H1 (cell line): ENCODE data around the gene BTAF1. TPM values are rescaled to one million over a fixed set of nuclear protein-coding genes. Genes with fewer than 3 reads are reported as not detected.

Experiments
- CTCF ChIA-PET: fragments of 300-600 bp; sonication (Branson Sonifier 250); formaldehyde crosslinking; loops from one replicate; lab custom pipeline; 2021; ENCODE audit not compliant: partially characterized antibody; lab: Charles Lee
- POLR2A ChIA-PET: fragments of 300-600 bp; sonication (Branson Sonifier 250); formaldehyde crosslinking; loops from one replicate; lab custom pipeline; 2021; ENCODE audit warnings: inconsistent platforms; ENCODE audit not compliant: partially characterized antibody; lab: Charles Lee
- DNase-seq, 2 experiments: peaks; one replicate each; pipeline versions ENCODE4 v3.0.0 to v3.0.0-alpha.2; 2010 to 2022; ENCODE audit warnings: low spot score in 2 of 2, low read depth in 1 of 2, mixed read lengths in 1 of 2
- FAIRE-seq: peaks from 2 replicates; lab custom pipeline; 2011; peaks lifted over from hg19 to GRCh38; lab: Jason Lieb, UNC
- H2AFZ ChIP-seq: 2 replicates; pipeline ENCODE4 v1.8.1; 2012; ENCODE audit warnings: low read length, inconsistent platforms
- H2AK5ac ChIP-seq: 2 replicates; pipeline ENCODE4 v1.6.1; 2013; ENCODE audit warnings: low read depth, low read length
- H2BK120ac ChIP-seq: replicated peaks from 2 replicates; pipeline ENCODE3; 2013; ENCODE audit warnings: low read depth, low read length, inconsistent platforms
- H2BK12ac ChIP-seq: 2 replicates; pipeline ENCODE4 v1.6.1; 2013; ENCODE audit warnings: low read depth, low read length
- H2BK15ac ChIP-seq: 2 replicates; pipeline ENCODE4 v1.6.1; 2013; ENCODE audit warnings: low read length
- H2BK20ac ChIP-seq: 2 replicates; pipeline ENCODE4 v1.6.1; 2013; ENCODE audit warnings: low read length
- H2BK5ac ChIP-seq: 2 replicates; pipeline ENCODE4 v1.6.1; 2013; ENCODE audit warnings: low read depth, low read length
- H3K14ac ChIP-seq: 2 replicates; pipeline ENCODE4 v1.6.1; 2013; ENCODE audit warnings: inconsistent platforms; ENCODE audit not compliant: insufficient read length
- H3K18ac ChIP-seq: 2 replicates; pipeline ENCODE4 v1.6.1; 2013; ENCODE audit warnings: low read length; ENCODE audit errors: extremely low read depth
- H3K23ac ChIP-seq: 2 replicates; pipeline ENCODE4 v1.6.1; 2013; ENCODE audit warnings: inconsistent platforms; ENCODE audit not compliant: insufficient read length
- H3K23me2 ChIP-seq: 2 replicates; pipeline ENCODE4 v1.6.1; 2013; ENCODE audit warnings: low read depth, low read length
- H3K27ac ChIP-seq: 2 replicates; pipeline ENCODE4 v1.6.1; 2011; ENCODE audit warnings: low read depth, low read length, inconsistent platforms
- H3K27me3 ChIP-seq, 4 experiments: replicated peaks in 1 of 4; 1 replicate in 1 of 4; 2 replicates in 3 of 4; pipeline versions ENCODE4 v1.6.1 to v1.8.1; 2011 to 2013; ENCODE audit warnings: low read length in 3 of 4, mild to moderate bottlenecking in 3 of 4, inconsistent platforms in 2 of 4, mixed read lengths in 2 of 4, moderate library complexity in 1 of 4; ENCODE audit not compliant: control insufficient read depth in 3 of 4, insufficient read depth in 3 of 4; ENCODE audit errors: extremely low read depth in 1 of 4
- H3K36me3 ChIP-seq, 4 experiments: 2 replicates each; pipeline versions ENCODE4 v1.6.1 to v1.8.1; 2011 to 2013; ENCODE audit warnings: mild to moderate bottlenecking in 4 of 4, low read length in 3 of 4, moderate library complexity in 2 of 4, control low read depth in 1 of 4, inconsistent platforms in 1 of 4; ENCODE audit not compliant: insufficient read depth in 4 of 4, control insufficient read depth in 2 of 4
- H3K4ac ChIP-seq: replicated peaks from 2 replicates; pipeline ENCODE3; 2013; ENCODE audit warnings: low read length, low read depth, mixed read lengths, inconsistent platforms; ENCODE audit not compliant: insufficient read length
- H3K4me1 ChIP-seq, 4 experiments: replicated peaks in 1 of 4; 1 replicate in 1 of 4; 2 replicates in 3 of 4; pipeline versions ENCODE4 v1.6.1 to v1.8.1; 2011 to 2013; ENCODE audit warnings: low read length in 3 of 4, inconsistent platforms in 2 of 4, mixed read lengths in 1 of 4; ENCODE audit not compliant: insufficient read depth in 4 of 4, control insufficient read depth in 3 of 4
- H3K4me2 ChIP-seq, 2 experiments: 2 replicates each; pipeline versions ENCODE4 v1.6.1 to v1.8.1; 2011 to 2013; ENCODE audit warnings: low read depth in 2 of 2, low read length in 2 of 2, control low read depth in 1 of 2, inconsistent platforms in 1 of 2, mild to moderate bottlenecking in 1 of 2; ENCODE audit not compliant: insufficient read depth in 1 of 2
- H3K4me3 ChIP-seq, 4 experiments: fragments of 200-600, 300-600 bp in 1 of 4; sonication (generic), shearing (Covaris generic), sonication (Bioruptor Twin) in 1 of 4; 2 replicates each; pipeline versions ENCODE4 v1.5.1 to v1.8.1; 2011 to 2016; ENCODE audit warnings: low read length in 4 of 4, low read depth in 3 of 4, control low read depth in 2 of 4, inconsistent platforms in 2 of 4, mild to moderate bottlenecking in 2 of 4, mixed read lengths in 1 of 4, moderate library complexity in 1 of 4; ENCODE audit not compliant: insufficient read depth in 2 of 4; ENCODE audit errors: extremely low read depth in 1 of 4
- H3K56ac ChIP-seq: replicated peaks from 2 replicates; pipeline ENCODE3; 2013; ENCODE audit warnings: low read depth, mild to moderate bottlenecking, mixed read lengths, low read length, inconsistent platforms; ENCODE audit not compliant: insufficient read length
- H3K79me1 ChIP-seq: 2 replicates; pipeline ENCODE4 v1.6.1; 2013; ENCODE audit warnings: low read depth, low read length, control low read depth
- H3K79me2 ChIP-seq, 2 experiments: 2 replicates each; pipeline versions ENCODE4 v1.6.1 to v1.8.1; 2012 to 2013; ENCODE audit warnings: low read length in 2 of 2, mild to moderate bottlenecking in 2 of 2, inconsistent platforms in 1 of 2; ENCODE audit not compliant: insufficient read depth in 2 of 2, control insufficient read depth in 1 of 2
- H3K9ac ChIP-seq, 4 experiments: replicated peaks in 1 of 4; 1 replicate in 1 of 4; 2 replicates in 3 of 4; pipeline versions ENCODE4 v1.6.1 to v1.8.1; 2011 to 2013; ENCODE audit warnings: low read depth in 3 of 4, low read length in 3 of 4, control low read depth in 2 of 4, mild to moderate bottlenecking in 2 of 4, moderate library complexity in 2 of 4, inconsistent platforms in 1 of 4; ENCODE audit errors: extremely low read depth in 1 of 4
- H3K9me3 ChIP-seq, 2 experiments: 2 replicates each; pipeline versions ENCODE4 v1.6.1 to v1.8.1; 2012 to 2013; ENCODE audit warnings: mild to moderate bottlenecking in 2 of 2, moderate library complexity in 2 of 2, control low read depth in 1 of 2, inconsistent platforms in 1 of 2, low read depth in 1 of 2, low read length in 1 of 2, mixed read lengths in 1 of 2; ENCODE audit not compliant: insufficient read depth in 2 of 2
- H4K20me1 ChIP-seq, 2 experiments: replicated peaks in 1 of 2; 2 replicates each; pipeline versions ENCODE3 to v1.8.1; 2011 to 2013; ENCODE audit warnings: inconsistent platforms in 2 of 2, low read length in 2 of 2, mild to moderate bottlenecking in 1 of 2; ENCODE audit not compliant: insufficient read depth in 2 of 2, control insufficient read depth in 1 of 2
- H4K5ac ChIP-seq: 2 replicates; pipeline ENCODE4 v1.6.1; 2013; ENCODE audit warnings: low read length, low read depth, mixed read lengths, inconsistent platforms; ENCODE audit not compliant: insufficient read length
- H4K8ac ChIP-seq: 2 replicates; pipeline ENCODE4 v1.8.0; 2013; ENCODE audit warnings: mild to moderate bottlenecking, moderate library complexity, low read length, inconsistent platforms; ENCODE audit not compliant: insufficient read depth; ENCODE audit errors: extremely low read depth
- H4K91ac ChIP-seq: replicated peaks from 2 replicates; pipeline ENCODE3; 2013; ENCODE audit warnings: low read length, mixed read lengths, inconsistent platforms; ENCODE audit not compliant: insufficient read length
- CREB1 ChIP-seq: IDR thresholded peaks from 2 replicates; pipeline ENCODE4 v1.6.1; 2012; ENCODE audit warnings: inconsistent platforms
- CTBP2 ChIP-seq: IDR thresholded peaks from 2 replicates; pipeline ENCODE4 v1.7.0; 2011; ENCODE audit warnings: borderline replicate concordance, mild to moderate bottlenecking, moderate library complexity, mixed read lengths, low read length; ENCODE audit not compliant: insufficient read depth, insufficient read length
- FOSL1 ChIP-seq: IDR thresholded peaks from 2 replicates; pipeline ENCODE4 v1.6.1; 2011; ENCODE audit warnings: mild to moderate bottlenecking, low read depth, low read length, moderate library complexity; ENCODE audit not compliant: insufficient read depth
- JUND ChIP-seq: IDR thresholded peaks from 2 replicates; pipeline ENCODE4 v1.6.1; 2011; ENCODE audit warnings: mild to moderate bottlenecking, improper control_type of control experiment, low read length
- MAFK ChIP-seq: IDR thresholded peaks from 2 replicates; pipeline ENCODE4 v1.6.1; 2012; ENCODE audit warnings: low read depth, mild to moderate bottlenecking, improper control_type of control experiment, low read length
- NRF1 ChIP-seq: IDR thresholded peaks from 2 replicates; pipeline ENCODE4 v1.6.1; 2011; ENCODE audit warnings: mild to moderate bottlenecking, low read depth, low read length, improper control_type of control experiment
- RAD21 ChIP-seq, 2 experiments: IDR thresholded peaks in 1 of 2; conservative IDR thresholded peaks in 1 of 2; 2 replicates each; pipeline ENCODE4 v1.6.1; 2011; ENCODE audit warnings: low read depth in 2 of 2, low read length in 2 of 2, improper control_type of control experiment in 1 of 2, inconsistent platforms in 1 of 2, mild to moderate bottlenecking in 1 of 2, moderate library complexity in 1 of 2
- SIRT6 ChIP-seq: IDR thresholded peaks from one replicate; pipeline ENCODE4 v1.7.1; 2012; ENCODE audit warnings: low read length, inconsistent platforms
- SIX5 ChIP-seq: IDR thresholded peaks from 2 replicates; pipeline ENCODE4 v1.6.1; 2011; ENCODE audit warnings: mild to moderate bottlenecking, low read depth, low read length
- WGBS, 2 experiments: shearing (Covaris generic) in 1 of 2; methylation state at CpG; one replicate each; pipeline versions ENCODE4 v1.1.6 to v1.1.7; 2013 to 2015; ENCODE audit warnings: low lambda C conversion rate in 2 of 2, mixed read lengths in 2 of 2, inconsistent platforms in 1 of 2, low coverage in 1 of 2, missing lambda C conversion rate in 1 of 2; ENCODE audit not compliant: insufficient replicate concordance in 2 of 2, insufficient coverage in 1 of 2, insufficient read length in 1 of 2; ENCODE audit errors: extremely low coverage in 1 of 2, missing lambda C conversion rate in 1 of 2; 5-methylcytosine and 5-hydroxymethylcytosine counted together
- polyA plus RNA-seq, 7 experiments: library from polyadenylated mRNA; depleted of rRNA in 3 of 7; stranded (reverse) in 5 of 7; unstranded in 2 of 7; fragments of >200 nt in 5 of 7; fragments of 200-250 nt in 2 of 7; gene quantifications; 1 replicate in 5 of 7; 2 replicates in 1 of 7; 4 replicates in 1 of 7; pipeline versions ENCODE4 v1.2.1 to v1.2.3, GENCODE V29; 2011 to 2013; ENCODE audit warnings: missing spikeins in 2 of 7, mixed read lengths in 2 of 7
- total RNA-seq: library from RNA; stranded (reverse); fragmentation: NEBNext Ultra II Directional; extraction: Animal tissue kit (Norgen Biotek cat#: 25700); gene quantifications from 2 replicates; pipeline ENCODE4 v1.2.1, GENCODE V29; 2021

The BTAF1 gene
- total and polyA plus RNA-seq, 2 of the 8 experiments (the other 6 are each of a cell fraction or from before 2014, with no cell fraction given): 24.5 to 39.1 TPM

DNA sequence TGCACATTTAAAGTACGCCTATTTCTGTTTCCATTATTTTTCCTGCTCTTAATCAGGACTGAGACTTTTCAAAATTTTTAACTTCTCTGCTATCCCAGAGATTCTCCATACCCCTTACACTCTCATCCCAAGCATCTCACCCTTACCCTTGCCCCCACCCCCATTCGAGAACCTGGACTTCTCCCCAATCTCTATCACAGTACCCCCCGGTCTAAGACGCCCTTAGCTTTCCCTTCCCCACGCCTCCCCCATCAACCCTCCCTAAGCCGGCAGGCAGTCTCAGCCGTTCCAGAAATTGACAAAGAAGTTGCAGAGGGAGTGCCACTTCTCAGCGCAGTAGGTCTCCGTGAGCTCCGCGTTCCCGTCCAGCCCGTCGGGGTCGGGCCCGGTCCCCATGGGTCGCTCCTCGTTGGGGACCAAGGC is 15.6 kb upstream of the BTAF1 start:
- Histone ChIP-seq H3K23me2 (peaks cover 15% of the 10 kb centered on the region), H4K8ac (peak overlapping the region; percentile 86), H3K56ac (peak overlapping the region; percentile 82), H3K4me2 (peak overlapping the region; percentile 62 to 78), H3K79me1 (peaks cover 5% of the 10 kb centered on the region; the same call in 1 of the 2 replicates), H2BK120ac (no peak overlapping the region), H3K14ac (no peak overlapping the region), H2BK5ac (no peak overlapping the region), H4K91ac (peak overlapping the region; percentile 96), H3K9ac (peak overlapping the region; percentile 49 to 73 (median 66)), H2BK15ac (no peak overlapping the region; the same call in 1 of the 2 replicates), H2AK5ac (no peak overlapping the region), H3K23ac (no peak overlapping the region), H3K27ac (no peak overlapping the region), H3K4me3 (peak overlapping the region; percentile 69 to 88 (median 80)), H3K36me3 (peaks cover 2 to 29% (median 10%) of the 10 kb centered on the region in 4 experiments; a peak in 5 of 8 replicates), H3K4ac (peak overlapping the region; percentile 78), H3K9me3 (no peaks in the 10 kb centered on the region), H2AFZ (no peak overlapping the region), H3K18ac (peak overlapping the region; percentile 95), H2BK12ac (no peak overlapping the region), H3K79me2 (peaks cover 10 to 36% of the 10 kb centered on the region in 2 experiments), H3K4me1 (peaks cover 1 to 7% (median 4%) of the 10 kb centered on the region in 4 experiments; a peak in 3 of 7 replicates), H2BK20ac (no peak overlapping the region), H4K20me1 (no peaks in the 10 kb centered on the region), H3K27me3 (no peaks in the 10 kb centered on the region), H4K5ac (peak overlapping the region; percentile 96)
- TF ChIP-seq SIX5 (no peak), MAFK (no peak), SIRT6 (no peak), RAD21 (IDR thresholded peaks at IDR 0.05 in 1 of 2, conservative IDR thresholded peaks at IDR 0.05 in 1 of 2; ENCODE audit: low read depth in 2 of 2, low read length in 2 of 2) (no peak), NRF1 (no peak), FOSL1 (no peak), JUND (no peak), CTBP2 (no peak), CREB1 (no peak)
- CTCF ChIA-PET: interaction anchor here (0.6 to 2.5 kb wide), 16 partner anchors 10 to 1042 kb away, joined by 3 to 10 read pairs (median 3); partner anchors contain the start of gene BTAF1
- WGBS, 2 experiments: 4% methylated on average over 17 of the region's 18 CpGs; no CpG with 5 or more reads in 1 of the 2 experiments
- FAIRE-seq: no peak
- no peak for DNase-seq
- POLR2A ChIA-PET: interaction anchor here (0.7 to 2.6 kb wide), 10 partner anchors 11 to 1013 kb away, joined by 3 to 26 read pairs (median 4); partner anchors contain the start of genes BTAF1 and TNKS2
